Femur (tissue), 1 donor: ENCODE data around the gene AGMO.

Source experiments
- DNase-seq: peaks from one replicate; pipeline ENCODE4 v3.0.0-alpha.2; 2017

AGMO gene

GRCh38 chr7:15561835-15562234 lies at the start of gene AGMO:
Gene AGMO, minus strand, starts transcription at chr7:15562015.
- DNase-seq = peak; percentile 32

GRCh38 chr7:15610503-15610902 lies 48.7 kb upstream of the AGMO start:
- no peak for DNase-seq

GRCh38 chr7:15609287-15609686 lies 47.5 kb upstream of the AGMO start:
- DNase-seq = no peak

- DNase-seq = no peak
Observed at GRCh38 chr7:15607529-15608210, 45.9 kb upstream of the AGMO start.

GRCh38 chr7:15606561-15606960 lies 44.7 kb upstream of the AGMO start:
- no peak for DNase-seq

- no peak for DNase-seq
Observed at GRCh38 chr7:15604166-15604565, 42.4 kb upstream of the AGMO start.

- no peak for DNase-seq
Observed at GRCh38 chr7:15603124-15603523, 41.3 kb upstream of the AGMO start.

- no peak for DNase-seq
Observed at GRCh38 chr7:15602236-15602635, 40.4 kb upstream of the AGMO start.

- no peak for DNase-seq
Observed at GRCh38 chr7:15601175-15601574, 39.4 kb upstream of the AGMO start.

GRCh38 chr7:15600298-15600697 lies 38.5 kb upstream of the AGMO start:
- DNase-seq = no peak

GRCh38 chr7:15594461-15594860 lies 32.6 kb upstream of the AGMO start:
- no peak for DNase-seq

GRCh38 chr7:15593382-15593781 lies 31.6 kb upstream of the AGMO start:
- peak; percentile 19 for DNase-seq

- DNase-seq = peak; percentile 82
Observed at GRCh38 chr7:15586266-15586665, 24.5 kb upstream of the AGMO start.

GRCh38 chr7:15584575-15584974 lies 22.8 kb upstream of the AGMO start:
- DNase-seq = no peak

- DNase-seq = no peak
Observed at GRCh38 chr7:15582773-15583172, 21.0 kb upstream of the AGMO start.

- no peak for DNase-seq
Observed at GRCh38 chr7:15581352-15581951, 19.6 kb upstream of the AGMO start.

- DNase-seq = no peak
Observed at GRCh38 chr7:15580604-15581351, 19.0 kb upstream of the AGMO start.

- DNase-seq = no peak
Observed at GRCh38 chr7:15577600-15577999, 15.8 kb upstream of the AGMO start.

- no peak for DNase-seq
Observed at GRCh38 chr7:15571301-15571878, 9.6 kb upstream of the AGMO start.

- no peak for DNase-seq
Observed at GRCh38 chr7:15567652-15568051, 5.8 kb upstream of the AGMO start.

GRCh38 chr7:15567036-15567435 lies 5.2 kb upstream of the AGMO start:
- no peak for DNase-seq

- no peak for DNase-seq
Observed at GRCh38 chr7:15566476-15566875, 4.7 kb upstream of the AGMO start.

- no peak for DNase-seq
Observed at GRCh38 chr7:15560968-15561367, 847 bp downstream of the AGMO start.

- DNase-seq = no peak
Observed at GRCh38 chr7:15559416-15559928, 2.3 kb downstream of the AGMO start.
